ENCODE measurements around the gene MERTK. TPM values are rescaled to one million over a fixed set of nuclear protein-coding genes. Genes with fewer than 3 reads are reported as not detected.
A peak's percentile ranks its signal among the peaks of the same experiment; 100 is the strongest.

Gene MERTK
- total and polyA plus RNA-seq, 2 of the 13 experiments (the other 11 are each of a cell fraction or from before 2014, with no cell fraction given), result 37.3 to 44.7 TPM

- TF ChIP-seq THYN1 (CRISPR knock-in tag; IDR thresholded peaks at IDR 0.05; ENCODE audit: borderline replicate concordance, low read depth) (no peak), ZNF724P (CRISPR knock-in tag; IDR thresholded peaks at IDR 0.05; ENCODE audit: borderline replicate concordance) (no peak), CEBPG (CRISPR knock-in tag; IDR thresholded peaks at IDR 0.05) (no peak), ZBTB1 (CRISPR knock-in tag; IDR thresholded peaks at IDR 0.05; ENCODE audit: borderline replicate concordance) (no peak), ZNF264 (CRISPR knock-in tag; IDR thresholded peaks at IDR 0.05) (no peak), BORCS8-MEF2B (CRISPR knock-in tag; IDR thresholded peaks at IDR 0.05) (no peak), ZKSCAN5 (CRISPR knock-in tag; IDR thresholded peaks at IDR 0.05) (0 out of 2 replicates have a peak, but pooled peaks have one; percentile 15), KMT2B (CRISPR knock-in tag; IDR thresholded peaks at IDR 0.05) (no peak), HNRNPL (IDR thresholded peaks at IDR 0.05; ENCODE audit: low read depth, low read length) (no peak), NR2C2 (CRISPR knock-in tag; IDR thresholded peaks at IDR 0.05; ENCODE audit: borderline replicate concordance) (no peak; the same call in 1 of the 2 replicates), SP140L (CRISPR knock-in tag; IDR thresholded peaks at IDR 0.05; ENCODE audit: borderline replicate concordance) (no peak), PTBP1 (IDR thresholded peaks at IDR 0.05; ENCODE audit: low read depth, low read length, poor library complexity, severe bottlenecking) (no peak), ZMYM2 (CRISPR knock-in tag; IDR thresholded peaks at IDR 0.05) (no peak), MAFF (IDR thresholded peaks at IDR 0.05; ENCODE audit: low read depth, low read length) (no peak), FOXC1 (CRISPR knock-in tag; IDR thresholded peaks at IDR 0.05; ENCODE audit: borderline replicate concordance) (no peak), MNT (IDR thresholded peaks at IDR 0.05) (no peak), GFI1 (CRISPR knock-in tag; IDR thresholded peaks at IDR 0.05; ENCODE audit: borderline replicate concordance) (no peak), FOSL2 (CRISPR knock-in tag; IDR thresholded peaks at IDR 0.05) (no peak), ZNF326 (CRISPR knock-in tag; IDR thresholded peaks at IDR 0.05; ENCODE audit: borderline replicate concordance) (no peak), ERF (CRISPR knock-in tag; IDR thresholded peaks at IDR 0.05) (no peak), MTA3 (CRISPR knock-in tag; IDR thresholded peaks at IDR 0.05) (no peak), ZNF790 (CRISPR knock-in tag; IDR thresholded peaks at IDR 0.05; ENCODE audit: borderline replicate concordance) (no peak; the same call in 1 of the 2 replicates), ZNF557 (CRISPR knock-in tag; IDR thresholded peaks at IDR 0.05) (no peak), TIGD3 (CRISPR knock-in tag; IDR thresholded peaks at IDR 0.05; ENCODE audit: borderline replicate concordance) (0 out of 2 replicates have a peak, but pooled peaks have one; percentile 72), ZBTB20 (CRISPR knock-in tag; IDR thresholded peaks at IDR 0.05; ENCODE audit: borderline replicate concordance, low read depth) (no peak)
- TF ChIP-seq, protein P1, sequence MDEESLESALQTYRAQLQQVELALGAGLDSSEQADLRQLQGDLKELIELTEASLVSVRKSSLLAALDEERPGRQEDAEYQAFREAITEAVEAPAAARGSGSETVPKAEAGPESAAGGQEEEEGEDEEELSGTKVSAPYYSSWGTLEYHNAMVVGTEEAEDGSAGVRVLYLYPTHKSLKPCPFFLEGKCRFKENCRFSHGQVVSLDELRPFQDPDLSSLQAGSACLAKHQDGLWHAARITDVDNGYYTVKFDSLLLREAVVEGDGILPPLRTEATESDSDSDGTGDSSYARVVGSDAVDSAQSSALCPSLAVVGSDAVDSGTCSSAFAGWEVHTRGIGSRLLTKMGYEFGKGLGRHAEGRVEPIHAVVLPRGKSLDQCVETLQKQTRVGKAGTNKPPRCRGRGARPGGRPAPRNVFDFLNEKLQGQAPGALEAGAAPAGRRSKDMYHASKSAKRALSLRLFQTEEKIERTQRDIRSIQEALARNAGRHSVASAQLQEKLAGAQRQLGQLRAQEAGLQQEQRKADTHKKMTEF (CRISPR knock-in tag; IDR thresholded peaks at IDR 0.05), result no peak
- TF ChIP-seq, protein P2, sequence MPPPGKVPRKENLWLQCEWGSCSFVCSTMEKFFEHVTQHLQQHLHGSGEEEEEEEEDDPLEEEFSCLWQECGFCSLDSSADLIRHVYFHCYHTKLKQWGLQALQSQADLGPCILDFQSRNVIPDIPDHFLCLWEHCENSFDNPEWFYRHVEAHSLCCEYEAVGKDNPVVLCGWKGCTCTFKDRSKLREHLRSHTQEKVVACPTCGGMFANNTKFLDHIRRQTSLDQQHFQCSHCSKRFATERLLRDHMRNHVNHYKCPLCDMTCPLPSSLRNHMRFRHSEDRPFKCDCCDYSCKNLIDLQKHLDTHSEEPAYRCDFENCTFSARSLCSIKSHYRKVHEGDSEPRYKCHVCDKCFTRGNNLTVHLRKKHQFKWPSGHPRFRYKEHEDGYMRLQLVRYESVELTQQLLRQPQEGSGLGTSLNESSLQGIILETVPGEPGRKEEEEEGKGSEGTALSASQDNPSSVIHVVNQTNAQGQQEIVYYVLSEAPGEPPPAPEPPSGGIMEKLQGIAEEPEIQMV (CRISPR knock-in tag; IDR thresholded peaks at IDR 0.05; ENCODE audit: low read depth), result no peak
Measured at GRCh38 chr2:111897630-111897923, 830 bp upstream of the MERTK start (continued).
